Loucy (cell line): ENCODE data around the gene GNA15.

Experiments used
- CTCF ChIP-seq: fragments of 200-600 bp; sonication (generic); conservative IDR thresholded peaks from 2 replicates; pipeline ENCODE4 v1.5.1; 2014; ENCODE audit warnings: mild to moderate bottlenecking, antibody characterized with exemption, low read length
- EZH2phosphoT487 ChIP-seq: fragments of 200-600 bp; IDR thresholded peaks from 2 replicates; pipeline ENCODE4 v1.6.1; 2018; ENCODE audit warnings: antibody characterized with exemption, mild to moderate bottlenecking, moderate library complexity, borderline replicate concordance

- TF ChIP-seq CTCF (no peak), EZH2phosphoT487 (no peak)
These were observed 17.7 kb downstream of the GNA15 start for GRCh38 chr19:3153286-3154230.
